Heart right ventricle (tissue), 16 donors: ENCODE results near the gene ADAMTS2. TPM values are rescaled to one million over a fixed set of nuclear protein-coding genes. Genes with fewer than 3 reads are reported as not detected.
A peak's percentile ranks its signal among the peaks of the same experiment; 100 is the strongest.

Experiments used
- ATAC-seq, 8 donors: fragments of 200-7000 bp; cut with Tn5 transposase; one replicate each; pipeline ENCODE4 v1.9.1; 2020; ENCODE audit warnings: mild to moderate bottlenecking in 8 of 8, moderate library complexity in 8 of 8, moderate number of reproducible peaks in 1 of 8
- DNase-seq, 2 donors: peaks; one replicate each; pipeline ENCODE4 v3.0.0-alpha.2; 2020
- H3K27ac ChIP-seq, 10 donors: fragments of 200-600 bp; sonication (generic) in 2 of 10; one replicate each; pipeline versions ENCODE4 v1.5.0 to v1.8.0; 2020 to 2022; ENCODE audit warnings: mild to moderate bottlenecking in 3 of 10
- H3K27me3 ChIP-seq, 7 donors: fragments of 200-600 bp; one replicate each; pipeline ENCODE4 v1.8.0; 2021 to 2022; ENCODE audit warnings: mild to moderate bottlenecking in 2 of 7
- H3K36me3 ChIP-seq, 9 donors: fragments of 200-600 bp; sonication (generic) in 1 of 9; one replicate each; pipeline versions ENCODE4 v1.5.0 to v1.8.0; 2020 to 2022; ENCODE audit warnings: mild to moderate bottlenecking in 2 of 9
- H3K4me1 ChIP-seq, 9 donors: fragments of 200-600 bp; sonication (generic) in 1 of 9; one replicate each; pipeline versions ENCODE4 v1.5.0 to v1.8.0; 2020 to 2022; ENCODE audit warnings: mild to moderate bottlenecking in 4 of 9
- H3K4me3 ChIP-seq, 10 donors: fragments of 200-600 bp; sonication (generic) in 2 of 10; one replicate each; pipeline versions ENCODE4 v1.5.0 to v1.8.0; 2020 to 2022; ENCODE audit warnings: mild to moderate bottlenecking in 7 of 10, moderate library complexity in 2 of 10
- H3K9me3 ChIP-seq, 11 donors: fragments of 200-600 bp in 10 of 11; sonication (generic) in 2 of 11; one replicate each; pipeline versions ENCODE4 v1.5.0 to v1.8.0; 2013 to 2022; ENCODE audit warnings: mild to moderate bottlenecking in 2 of 11, control low read depth in 1 of 11, moderate library complexity in 1 of 11
- CTCF ChIP-seq, 9 donors: fragments of 200-600 bp; sonication (generic) in 2 of 9; IDR thresholded peaks; one replicate each; pipeline versions ENCODE4 v1.5.0 to v1.8.0; 2021 to 2022; ENCODE audit warnings: antibody characterized with exemption in 9 of 9, mild to moderate bottlenecking in 5 of 9, moderate library complexity in 1 of 9
- WGBS, 2 donors: extraction: QIAGEN DNeasy Blood & Tissue Kit; methylation state at CpG; one replicate each; pipeline ENCODE4 v1.1.7; 2013; ENCODE audit warnings: inconsistent platforms in 1 of 2; 5-methylcytosine and 5-hydroxymethylcytosine counted together
- intact Hi-C, 10 donors: fragments of 100-400 bp; cut with DNase I; formaldehyde crosslinking; loops; one replicate each; pipeline versions ENCODE4 v1.11.1 to v1.14.2; 2022
- polyA plus RNA-seq, 2 donors: library from polyadenylated mRNA; stranded (reverse); fragments of 200-250 nt; gene quantifications; one replicate each; pipeline ENCODE4 v1.2.3, GENCODE V29; 2013
- total RNA-seq, 10 donors: library from RNA; stranded (reverse); fragmentation: NEBNext Ultra II Directional in 3 of 10; extraction: Animal tissue kit (Norgen Biotek cat#: 25700) in 3 of 10; gene quantifications; one replicate each; pipeline versions ENCODE4 v1.2.1 to v1.2.4, GENCODE V29; 2021 to 2023
- donor health status: Arrhythmogenic right ventricular cardiomyopathy.
- donor health status: ischemic (EF 13 %, LVEDD 7.1; RV severe dilation, severe dysfunction).
- donor health status: healthy with polysubstance abuse.
- donor health status: DM: no; HTN: yes; CAD: no.
- donor health status: DM: no; HTN: no; CAD: no.
- donor health status: ischemic (EF 25% LVEDD 6.9; RV normal size, moderate dysfunction).
- donor health status: ischemic (EF 25% LVEDD 5.7; RV mildly dilated, moderate dysfunction).
- donor health status: healthy.
- donor health status: DM: yes; HTN: yes; CAD: no.
- donor health status: Ischemic cardiomyopathy.
- donor health status: ischemic (EF 35%, LVEDD 5.7; RV mildly dilated, moderate dysfunction).
- donor health status: nonischemic (EF 11% LVEDD 7.7; RV severe dilation, severe dysfunction).
- donor health status: DM: yes; HTN: yes; CAD: no.
- donor health status: PGD.
- donor health status: ischemic (EF 29% LVEDD 5.4; RV normal size, mild dysfunction).
- donor health status: nonischemic (EF 23%, LVEDD 6.1; RV moderate dilation, normal function).

The ADAMTS2 gene
- total and polyA plus RNA-seq, 12 donors = 1.7 to 13.5 (median 3.9) TPM

GRCh38 chr5:179168664-179169063 is 176.6 kb downstream of the ADAMTS2 start:
- no peaks in the 10 kb centered on the region for H3K36me3 ChIP-seq
- peaks cover 0 to 26% (median 15%) of the 10 kb centered on the region in 7 donors for H3K27me3 ChIP-seq
- WGBS, 2 donors = 63 to 74% methylated on average over 6 of the region's 6 CpGs
- no peak overlapping the region for H3K27ac ChIP-seq
- DNase-seq = no peak
- ATAC-seq = no peak
- no peak for TF ChIP-seq CTCF (IDR thresholded peaks at IDR 0.05)
- intact Hi-C loops = loop anchor here in 8 of 10 donors (1.0 to 10.0 kb wide), 6 partner anchors 174 to 326 kb away; partner anchors contain the start of gene ADAMTS2 (in 6 of the 8)
- no peak overlapping the region for H3K4me3 ChIP-seq
- H3K9me3 ChIP-seq = no peaks in the 10 kb centered on the region
- H3K4me1 ChIP-seq = peaks cover 0 to 12% (median 7%) of the 10 kb centered on the region in 9 donors

GRCh38 chr5:179167871-179168451 is 177.3 kb downstream of the ADAMTS2 start:
- intact Hi-C loops = loop anchor here (1.0 to 10.0 kb wide), 8 partner anchors 174 to 327 kb away; partner anchors contain the start of gene ADAMTS2 (in 6 of the 10)
- H3K4me3 ChIP-seq = peak overlapping the region in 1 of 10 donors; percentile 48
- no peak overlapping the region for H3K27ac ChIP-seq
- H3K9me3 ChIP-seq = no peaks in the 10 kb centered on the region
- no peak for DNase-seq
- WGBS, 2 donors = 85 to 86% methylated on average over 12 of the region's 12 CpGs
- H3K27me3 ChIP-seq = peaks cover 0 to 26% (median 15%) of the 10 kb centered on the region in 7 donors
- peaks cover 0 to 3% (median 0%) of the 10 kb centered on the region in 9 donors for H3K36me3 ChIP-seq
- peaks cover 0 to 12% (median 7%) of the 10 kb centered on the region in 9 donors for H3K4me1 ChIP-seq
- no peak for ATAC-seq
- no peak for TF ChIP-seq CTCF (IDR thresholded peaks at IDR 0.05)

GRCh38 chr5:179166886-179167841 is 178.1 kb downstream of the ADAMTS2 start:
- DNase-seq = peak; percentile 39 to 54
- H3K27me3 ChIP-seq = peaks cover 0 to 22% (median 15%) of the 10 kb centered on the region in 7 donors

More at GRCh38 chr5:179166886-179167841, 178.1 kb downstream of the ADAMTS2 start:
- WGBS, 2 donors = 17 to 21% methylated on average over 67 of the region's 67 CpGs
- intact Hi-C loops = loop anchor here (1.0 to 10.0 kb wide), 8 partner anchors 175 to 328 kb away; partner anchors contain the start of gene ADAMTS2 (in 6 of the 10)
- peaks cover 0 to 7% (median 0%) of the 10 kb centered on the region in 11 donors for H3K9me3 ChIP-seq
- ATAC-seq = peak; percentile 67 to 90 (median 80)
- peaks cover 0 to 12% (median 7%) of the 10 kb centered on the region in 9 donors for H3K4me1 ChIP-seq
- peak overlapping the region in 9 of 10 donors; percentile 15 to 55 (median 39) for H3K4me3 ChIP-seq
- H3K36me3 ChIP-seq = peaks cover 0 to 4% (median 0%) of the 10 kb centered on the region in 9 donors
- TF ChIP-seq CTCF (IDR thresholded peaks at IDR 0.05) = peak; percentile 87 to 100 (median 94)
- H3K27ac ChIP-seq = peak overlapping the region in 2 of 10 donors; percentile 22 to 40
